OCI-LY1 (cell line): Measurements from ENCODE around the gene PRKG1.

Source experiments
- H2AFZ ChIP-seq: fragments of 200-600 bp; sonication (generic), shearing (Covaris generic); 2 replicates; pipeline ENCODE4 v1.6.0; 2014; ENCODE audit warnings: antibody characterized with exemption, mild to moderate bottlenecking, low read length
- H3F3A ChIP-seq: fragments of 200-600 bp; sonication (generic), shearing (Covaris generic); 2 replicates; pipeline ENCODE4 v1.6.0; 2014; ENCODE audit warnings: mild to moderate bottlenecking, antibody characterized with exemption, low read length, moderate library complexity; ENCODE audit not compliant: insufficient read depth
- H3K27ac ChIP-seq: fragments of 200-600 bp; sonication (generic); 2 replicates; pipeline ENCODE4 v1.5.1; 2014; ENCODE audit warnings: low read length, mixed run types, mild to moderate bottlenecking, low read depth; ENCODE audit not compliant: poor library complexity, severe bottlenecking
- H3K27me3 ChIP-seq: fragments of 200-600 bp; sonication (generic); 2 replicates; pipeline ENCODE4 v1.6.0; 2014; ENCODE audit warnings: antibody characterized with exemption, mild to moderate bottlenecking, low read length, moderate library complexity; ENCODE audit not compliant: insufficient read depth
- H3K36me3 ChIP-seq: fragments of 200-600 bp; sonication (generic); 2 replicates; pipeline ENCODE4 v1.6.1; 2014; ENCODE audit warnings: mild to moderate bottlenecking, antibody characterized with exemption, low read length, moderate library complexity, mixed read lengths; ENCODE audit not compliant: insufficient read depth
- H3K4me1 ChIP-seq: fragments of 200-600 bp; sonication (generic); 2 replicates; pipeline ENCODE4 v1.5.1; 2014; ENCODE audit warnings: mild to moderate bottlenecking, low read length, moderate library complexity; ENCODE audit not compliant: insufficient read depth, severe bottlenecking
- H3K4me2 ChIP-seq: fragments of 200-600 bp; sonication (generic), shearing (Covaris generic); 2 replicates; pipeline ENCODE4 v1.6.1; 2014; ENCODE audit warnings: low read length
- H3K4me3 ChIP-seq: fragments of 200-600 bp; sonication (generic); 2 replicates; pipeline ENCODE4 v1.5.1; 2014; ENCODE audit warnings: low read length, low read depth, mild to moderate bottlenecking, mixed read lengths; ENCODE audit not compliant: poor library complexity, severe bottlenecking
- H3K79me2 ChIP-seq: fragments of 200-600 bp; shearing (Covaris generic); 2 replicates; pipeline ENCODE4 v1.6.1; 2016; ENCODE audit warnings: mixed run types, low read length, mixed read lengths; ENCODE audit not compliant: insufficient read depth
- H3K9ac ChIP-seq: fragments of 200-600 bp; sonication (generic), shearing (Covaris generic); 2 replicates; pipeline ENCODE4 v1.6.1; 2014; ENCODE audit warnings: mild to moderate bottlenecking, low read length, mixed read lengths
- H3K9me2 ChIP-seq: fragments of 200-600 bp; sonication (generic), shearing (Covaris generic); 2 replicates; pipeline ENCODE4 v1.6.1; 2014; ENCODE audit warnings: low read depth, mild to moderate bottlenecking, low read length, mixed read lengths
- H3K9me3 ChIP-seq: fragments of 200-600 bp; shearing (Covaris generic); 2 replicates; pipeline ENCODE4 v1.6.1; 2014; ENCODE audit warnings: low read length, mixed read lengths
- H4K20me1 ChIP-seq: fragments of 200-600 bp; sonication (generic), shearing (Covaris generic); 2 replicates; pipeline ENCODE4 v1.6.0; 2016; ENCODE audit warnings: mild to moderate bottlenecking, low read length; ENCODE audit not compliant: insufficient read depth
- EZH2 ChIP-seq: fragments of 200-600 bp; sonication (generic), shearing (Covaris generic); IDR thresholded peaks from 2 replicates; pipeline ENCODE4 v1.8.0; 2017; ENCODE audit warnings: borderline replicate concordance, mixed run types, mild to moderate bottlenecking, antibody characterized with exemption, low read length, moderate library complexity, mixed read lengths
- TF ChIP-seq, protein P1 (sequence below): fragments of 200-600 bp; sonication (generic), shearing (Covaris generic); IDR thresholded peaks from 2 replicates; pipeline ENCODE4 v1.5.1; 2017; ENCODE audit warnings: mild to moderate bottlenecking, antibody characterized with exemption, low read length, moderate library complexity, mixed read lengths

Gene PRKG1

GRCh38 chr10:51358227-51358626 lies 283.9 kb downstream of the PRKG1 start:
- TF ChIP-seq EZH2, result no peak
- TF ChIP-seq, protein P1, sequence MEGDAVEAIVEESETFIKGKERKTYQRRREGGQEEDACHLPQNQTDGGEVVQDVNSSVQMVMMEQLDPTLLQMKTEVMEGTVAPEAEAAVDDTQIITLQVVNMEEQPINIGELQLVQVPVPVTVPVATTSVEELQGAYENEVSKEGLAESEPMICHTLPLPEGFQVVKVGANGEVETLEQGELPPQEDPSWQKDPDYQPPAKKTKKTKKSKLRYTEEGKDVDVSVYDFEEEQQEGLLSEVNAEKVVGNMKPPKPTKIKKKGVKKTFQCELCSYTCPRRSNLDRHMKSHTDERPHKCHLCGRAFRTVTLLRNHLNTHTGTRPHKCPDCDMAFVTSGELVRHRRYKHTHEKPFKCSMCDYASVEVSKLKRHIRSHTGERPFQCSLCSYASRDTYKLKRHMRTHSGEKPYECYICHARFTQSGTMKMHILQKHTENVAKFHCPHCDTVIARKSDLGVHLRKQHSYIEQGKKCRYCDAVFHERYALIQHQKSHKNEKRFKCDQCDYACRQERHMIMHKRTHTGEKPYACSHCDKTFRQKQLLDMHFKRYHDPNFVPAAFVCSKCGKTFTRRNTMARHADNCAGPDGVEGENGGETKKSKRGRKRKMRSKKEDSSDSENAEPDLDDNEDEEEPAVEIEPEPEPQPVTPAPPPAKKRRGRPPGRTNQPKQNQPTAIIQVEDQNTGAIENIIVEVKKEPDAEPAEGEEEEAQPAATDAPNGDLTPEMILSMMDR, result no peak
- Histone ChIP-seq H3K4me3 (no peak overlapping the region), H3F3A (no peaks in the 10 kb centered on the region), H4K20me1 (no peaks in the 10 kb centered on the region), H3K79me2 (no peaks in the 10 kb centered on the region), H2AFZ (no peak overlapping the region), H3K9me2 (no peaks in the 10 kb centered on the region), H3K4me2 (no peak overlapping the region), H3K27ac (no peak overlapping the region), H3K27me3 (no peaks in the 10 kb centered on the region), H3K36me3 (no peaks in the 10 kb centered on the region), H3K9ac (no peak overlapping the region), H3K4me1 (no peaks in the 10 kb centered on the region), H3K9me3 (no peaks in the 10 kb centered on the region)

DNA sequence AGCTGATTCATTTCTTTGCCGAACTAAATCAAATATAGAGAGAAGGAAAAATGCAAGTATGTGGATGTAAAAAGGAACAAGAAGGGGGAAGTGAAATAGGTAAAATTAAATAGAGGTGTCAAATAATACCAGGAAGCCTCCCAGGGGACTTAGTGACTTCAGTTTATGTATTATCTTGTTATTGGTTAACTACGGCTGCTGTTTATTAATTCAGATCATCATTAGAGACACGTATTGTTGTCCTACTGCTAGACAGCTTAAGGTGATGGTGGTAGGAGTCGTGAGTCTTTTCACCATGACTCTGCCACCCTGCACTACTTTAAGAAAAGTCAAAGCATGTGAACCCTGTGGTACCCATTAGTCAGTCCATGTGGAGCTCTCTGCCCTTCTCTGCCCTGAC lies 289.1 kb downstream of the PRKG1 start:
- H3F3A ChIP-seq, result no peaks in the 10 kb centered on the region
- no peak overlapping the region for H2AFZ ChIP-seq
- no peaks in the 10 kb centered on the region for H4K20me1 ChIP-seq
- H3K4me1 ChIP-seq, result no peaks in the 10 kb centered on the region
- H3K9me2 ChIP-seq, result no peaks in the 10 kb centered on the region
- H3K4me2 ChIP-seq, result no peak overlapping the region
- H3K9me3 ChIP-seq, result no peaks in the 10 kb centered on the region
- H3K27ac ChIP-seq, result no peak overlapping the region
- no peak overlapping the region for H3K9ac ChIP-seq
- no peak overlapping the region for H3K4me3 ChIP-seq
- no peaks in the 10 kb centered on the region for H3K79me2 ChIP-seq
- TF ChIP-seq EZH2, result no peak
- TF ChIP-seq, protein P1, result no peak
- H3K36me3 ChIP-seq, result no peaks in the 10 kb centered on the region
- H3K27me3 ChIP-seq, result no peaks in the 10 kb centered on the region

DNA sequence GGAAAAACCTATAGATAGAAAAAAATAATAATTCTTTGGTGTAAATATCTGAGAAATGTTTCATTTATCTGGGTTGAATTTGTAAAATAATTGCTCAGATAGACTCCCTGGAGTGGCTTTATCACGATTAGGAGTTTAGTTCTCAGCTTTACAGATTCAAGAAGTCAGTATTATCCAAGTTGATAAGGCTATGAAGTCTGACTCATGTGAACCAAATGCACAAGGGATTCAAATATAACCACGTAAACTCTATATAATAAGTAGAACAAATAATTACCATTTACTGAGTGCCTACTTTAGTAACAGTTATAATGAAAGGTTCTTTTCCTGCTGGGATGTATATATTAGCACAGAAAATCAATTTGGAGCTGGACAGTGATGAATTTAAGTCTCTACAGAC lies 290.4 kb downstream of the PRKG1 start:
- Histone ChIP-seq H3F3A (no peaks in the 10 kb centered on the region), H3K4me2 (no peak overlapping the region), H3K79me2 (no peaks in the 10 kb centered on the region), H3K9ac (no peak overlapping the region), H3K4me1 (no peaks in the 10 kb centered on the region), H3K4me3 (no peak overlapping the region), H3K9me2 (no peaks in the 10 kb centered on the region), H3K9me3 (no peaks in the 10 kb centered on the region), H2AFZ (no peak overlapping the region), H4K20me1 (no peaks in the 10 kb centered on the region), H3K36me3 (no peaks in the 10 kb centered on the region), H3K27ac (no peak overlapping the region), H3K27me3 (no peaks in the 10 kb centered on the region)
- TF ChIP-seq, protein P1, result no peak
- no peak for TF ChIP-seq EZH2
